RWPE1 (cell line): ENCODE results near the gene C1QTNF6.
"Not testable (repeated sequence)": the region's sequence is repeated elsewhere in the genome, so short reads cannot be mapped to it uniquely, and the experiment has no call there.

Experiments used
- CTCF ChIA-PET: fragments of 350-600 bp; sonication (Branson Sonifier 250); formaldehyde crosslinking; extraction: SDS; loops from one replicate; lab custom pipeline; 2021; lab: Yijun Ruan, JAX
- POLR2A ChIA-PET: fragments of 400-600 bp; formaldehyde crosslinking; extraction: SDS; loops from one replicate; lab custom pipeline; 2020; ENCODE audit warnings: antibody characterized with exemption; ENCODE audit not compliant: low non-redundant PET; lab: Yijun Ruan, JAX
- DNase-seq: peaks from one replicate; pipeline ENCODE4 v3.0.0; 2012; ENCODE audit warnings: low spot score
- H3K27ac ChIP-seq: fragments of 450-650 bp; 2 replicates; pipeline ENCODE4 v1.5.1; 2017
- CTCF ChIP-seq: fragments of 450-650 bp; conservative IDR thresholded peaks from 2 replicates; pipeline ENCODE4 v1.5.1; 2017; ENCODE audit warnings: low read depth, mild to moderate bottlenecking

Gene C1QTNF6

GRCh38 chr22:37187891-37188761 is at the start of gene C1QTNF6:
Gene C1QTNF6, minus strand, starts transcription at chr22:37188247. Its CDS starts 34 bp downstream, at chr22:37188213.
- CTCF ChIA-PET = no interaction called here
- DNase-seq = peak; percentile 26
- POLR2A ChIA-PET = no interaction called here
- TF ChIP-seq CTCF = no peak
- peak within 1 kb of the TSS; percentile 96 for H3K27ac ChIP-seq

GRCh38 chr22:37235897-37236607 is 48.0 kb upstream of the C1QTNF6 start:
- CTCF ChIA-PET = no interaction called here
- POLR2A ChIA-PET = no interaction called here
- H3K27ac ChIP-seq = no peak overlapping the region
- no peak for DNase-seq
- no peak for TF ChIP-seq CTCF

GRCh38 chr22:37234736-37235711 is 47.0 kb upstream of the C1QTNF6 start:
- H3K27ac ChIP-seq = peak overlapping the region; percentile 50
- no peak for TF ChIP-seq CTCF
- ChIA-PET CTCF (interaction anchor here (0.6 kb wide), 1 partner anchor 1058 kb away, joined by 3 read pairs; no protein-coding TSS in a partner anchor), POLR2A (no interaction called here)
- no peak for DNase-seq

- peak overlapping the region; percentile 50 for H3K27ac ChIP-seq
- POLR2A ChIA-PET = no interaction called here
- DNase-seq = no peak
- CTCF ChIA-PET = no interaction called here
- TF ChIP-seq CTCF = no peak
Measured at GRCh38 chr22:37233751-37234631, 45.9 kb upstream of the C1QTNF6 start.

- peak overlapping the region; percentile 50 for H3K27ac ChIP-seq
- CTCF ChIA-PET, DNase-seq, POLR2A ChIA-PET: not testable (repeated sequence)
Measured at GRCh38 chr22:37233371-37233750, 45.3 kb upstream of the C1QTNF6 start.
